Osteoblast (primary cell): ENCODE results near the gene RBP3. TPM values are rescaled to one million over a fixed set of nuclear protein-coding genes. Genes with fewer than 3 reads are reported as not detected.

ENCODE experiments used
- DNase-seq: peaks from one replicate; pipeline ENCODE4 v3.0.0; 2011; ENCODE audit warnings: low spot score, mixed read lengths; ENCODE audit not compliant: insufficient read length; ENCODE audit errors: missing footprints
- H2AFZ ChIP-seq: 2 replicates; pipeline ENCODE4 v1.6.0; 2011; ENCODE audit warnings: mild to moderate bottlenecking, low read length
- H3K27ac ChIP-seq: 2 replicates; pipeline ENCODE4 v1.5.1; 2011; ENCODE audit warnings: mild to moderate bottlenecking, low read depth, low read length, moderate library complexity
- H3K27me3 ChIP-seq: 2 replicates; pipeline ENCODE4 v1.6.0; 2012; ENCODE audit warnings: mild to moderate bottlenecking, control low read depth, inconsistent platforms, low read length, moderate library complexity; ENCODE audit not compliant: insufficient read depth
- H3K36me3 ChIP-seq: 2 replicates; pipeline ENCODE4 v1.5.1; 2011; ENCODE audit warnings: mild to moderate bottlenecking, low read length, control low read depth, moderate library complexity; ENCODE audit not compliant: insufficient read depth
- H3K4me1 ChIP-seq: 2 replicates; pipeline ENCODE4 v1.5.1; 2011; ENCODE audit warnings: mild to moderate bottlenecking, low read length, control low read depth, moderate library complexity; ENCODE audit not compliant: insufficient read depth
- H3K4me2 ChIP-seq: 2 replicates; pipeline ENCODE4 v1.6.0; 2011; ENCODE audit warnings: mild to moderate bottlenecking, low read length; ENCODE audit not compliant: insufficient read depth
- H3K4me3 ChIP-seq: fragments of 200-600 bp; sonication (generic); 3 replicates; pipeline ENCODE4 v1.5.1; 2012; ENCODE audit warnings: mild to moderate bottlenecking, low read length, inconsistent platforms; ENCODE audit not compliant: insufficient read depth
- H3K79me2 ChIP-seq: 2 replicates; pipeline ENCODE4 v1.6.0; 2012; ENCODE audit warnings: mild to moderate bottlenecking, low read length, control low read depth, inconsistent platforms; ENCODE audit not compliant: insufficient read depth
- H3K9me3 ChIP-seq: 2 replicates; pipeline ENCODE4 v1.5.1; 2011; ENCODE audit warnings: low read depth, low read length, control low read depth
- H4K20me1 ChIP-seq: 2 replicates; pipeline ENCODE4 v1.6.0; 2012; ENCODE audit warnings: mild to moderate bottlenecking, low read length, control low read depth; ENCODE audit not compliant: insufficient read depth
- total RNA-seq: library from RNA; depleted of rRNA; stranded (reverse); fragments of >200 nt; gene quantifications from 2 replicates; pipeline ENCODE4 v1.2.3, GENCODE V29; 2012
- TF ChIP-seq, protein P1 (sequence below): IDR thresholded peaks from 2 replicates; pipeline ENCODE4 v1.5.1; 2011; ENCODE audit warnings: mild to moderate bottlenecking, low read depth, low read length, moderate library complexity; ENCODE audit errors: extremely low read depth

Gene RBP3
- total RNA-seq, 1 donor, result not detected

DNA sequence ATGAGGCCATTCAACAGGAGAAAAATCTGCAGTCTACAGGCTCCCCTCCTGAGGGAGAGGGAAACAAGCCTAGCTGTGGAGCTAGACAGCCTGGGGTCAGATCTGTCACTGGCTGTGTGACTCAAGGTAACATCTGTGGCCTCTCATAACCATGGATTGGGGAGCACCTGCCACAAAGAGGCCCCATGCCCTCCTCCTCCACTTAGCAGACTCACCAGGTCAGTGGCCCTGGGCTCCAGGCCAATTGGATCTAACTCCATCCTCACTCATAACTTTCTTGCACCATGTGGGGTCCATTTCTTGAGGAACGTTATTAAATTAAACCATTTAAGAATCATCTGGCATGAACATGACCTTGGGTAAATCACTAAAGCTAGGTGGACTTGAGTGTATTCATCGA is 46.3 kb upstream of the RBP3 start:
- H3K79me2 ChIP-seq, result no peaks in the 10 kb centered on the region
- peaks cover 4% of the 10 kb centered on the region for H4K20me1 ChIP-seq
- no peaks in the 10 kb centered on the region for H3K4me1 ChIP-seq
- no peak for DNase-seq
- H3K4me3 ChIP-seq, result no peak overlapping the region
- TF ChIP-seq, protein P1, sequence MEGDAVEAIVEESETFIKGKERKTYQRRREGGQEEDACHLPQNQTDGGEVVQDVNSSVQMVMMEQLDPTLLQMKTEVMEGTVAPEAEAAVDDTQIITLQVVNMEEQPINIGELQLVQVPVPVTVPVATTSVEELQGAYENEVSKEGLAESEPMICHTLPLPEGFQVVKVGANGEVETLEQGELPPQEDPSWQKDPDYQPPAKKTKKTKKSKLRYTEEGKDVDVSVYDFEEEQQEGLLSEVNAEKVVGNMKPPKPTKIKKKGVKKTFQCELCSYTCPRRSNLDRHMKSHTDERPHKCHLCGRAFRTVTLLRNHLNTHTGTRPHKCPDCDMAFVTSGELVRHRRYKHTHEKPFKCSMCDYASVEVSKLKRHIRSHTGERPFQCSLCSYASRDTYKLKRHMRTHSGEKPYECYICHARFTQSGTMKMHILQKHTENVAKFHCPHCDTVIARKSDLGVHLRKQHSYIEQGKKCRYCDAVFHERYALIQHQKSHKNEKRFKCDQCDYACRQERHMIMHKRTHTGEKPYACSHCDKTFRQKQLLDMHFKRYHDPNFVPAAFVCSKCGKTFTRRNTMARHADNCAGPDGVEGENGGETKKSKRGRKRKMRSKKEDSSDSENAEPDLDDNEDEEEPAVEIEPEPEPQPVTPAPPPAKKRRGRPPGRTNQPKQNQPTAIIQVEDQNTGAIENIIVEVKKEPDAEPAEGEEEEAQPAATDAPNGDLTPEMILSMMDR, result no peak
- H3K36me3 ChIP-seq, result no peaks in the 10 kb centered on the region
- H3K27me3 ChIP-seq, result peaks cover 69% of the 10 kb centered on the region
- no peak overlapping the region for H2AFZ ChIP-seq
- no peaks in the 10 kb centered on the region for H3K9me3 ChIP-seq
- no peak overlapping the region for H3K4me2 ChIP-seq
- H3K27ac ChIP-seq, result no peak overlapping the region

GRCh38 chr10:47303105-47303504 is 45.1 kb upstream of the RBP3 start:
- Histone ChIP-seq H4K20me1 (peaks cover 4% of the 10 kb centered on the region), H3K36me3 (no peaks in the 10 kb centered on the region), H3K27me3 (peaks cover 69% of the 10 kb centered on the region), H3K79me2 (no peaks in the 10 kb centered on the region), H3K9me3 (no peaks in the 10 kb centered on the region), H3K4me2 (no peak overlapping the region), H3K4me3 (no peak overlapping the region), H3K27ac (no peak overlapping the region), H3K4me1 (no peaks in the 10 kb centered on the region), H2AFZ (no peak overlapping the region)
- TF ChIP-seq, protein P1, result no peak
- no peak for DNase-seq

- no peak for DNase-seq
- H2AFZ ChIP-seq, result no peak overlapping the region
- no peaks in the 10 kb centered on the region for H3K9me3 ChIP-seq
- H3K4me2 ChIP-seq, result no peak overlapping the region
- H3K4me1 ChIP-seq, result no peaks in the 10 kb centered on the region
- H3K79me2 ChIP-seq, result no peaks in the 10 kb centered on the region
- TF ChIP-seq, protein P1, result no peak
- no peak overlapping the region for H3K4me3 ChIP-seq
- H3K27me3 ChIP-seq, result peaks cover 63% of the 10 kb centered on the region
- no peaks in the 10 kb centered on the region for H3K36me3 ChIP-seq
- peaks cover 4% of the 10 kb centered on the region for H4K20me1 ChIP-seq
- no peak overlapping the region for H3K27ac ChIP-seq
Observed at GRCh38 chr10:47303866-47304265, 44.3 kb upstream of the RBP3 start.

- no peak overlapping the region for H2AFZ ChIP-seq
- H3K4me3 ChIP-seq, result no peak overlapping the region
- H3K36me3 ChIP-seq, result no peaks in the 10 kb centered on the region
- TF ChIP-seq, protein P1, result no peak
- H3K4me2 ChIP-seq, result no peak overlapping the region
- H4K20me1 ChIP-seq, result peaks cover 4% of the 10 kb centered on the region
- no peak overlapping the region for H3K27ac ChIP-seq
- H3K79me2 ChIP-seq, result no peaks in the 10 kb centered on the region
- peaks cover 50% of the 10 kb centered on the region for H3K27me3 ChIP-seq
- no peaks in the 10 kb centered on the region for H3K4me1 ChIP-seq
- no peaks in the 10 kb centered on the region for H3K9me3 ChIP-seq
- DNase-seq, result no peak
Observed at GRCh38 chr10:47305566-47305965, 42.6 kb upstream of the RBP3 start.
